HCT116 (cell line): ENCODE data around the gene DYNLRB1. TPM values are rescaled to one million over a fixed set of nuclear protein-coding genes. Genes with fewer than 3 reads are reported as not detected.

Experiments
- ATAC-seq: fragments of 200-7000 bp; cut with Tn5 transposase; 2 replicates; pipeline ENCODE4 v1.9.1; 2020; ENCODE audit warnings: mild to moderate bottlenecking, moderate library complexity
- BruUV-seq: library from RNA; stranded (reverse); fragments of 400-500 nt; replicated peaks from 2 replicates; lab custom pipeline; 2021; lab: Mats Ljungman, UMichigan
- CTCF ChIA-PET: fragments of 300-600 bp; sonication (Branson Sonifier 250); formaldehyde crosslinking; loops from one replicate; lab custom pipeline; 2021; ENCODE audit warnings: antibody characterized with exemption; lab: Charles Lee
- POLR2A ChIA-PET: fragments of 300-600, 350-600 bp; sonication (Branson Sonifier 250); formaldehyde crosslinking; loops from one replicate; lab custom pipeline; 2021; ENCODE audit warnings: antibody characterized with exemption; lab: Charles Lee
- RAD21 ChIA-PET, 2 experiments: fragments of 300-600 bp; sonication (Branson Sonifier 250); formaldehyde crosslinking; loops; one replicate each; lab custom pipeline; 2023; ENCODE audit warnings: low total read pairs in 2 of 2; ENCODE audit not compliant: uncharacterized antibody in 2 of 2, unreplicated experiment in 2 of 2, low non-redundant PET in 1 of 2; lab: Charles Lee
- DNase-seq: peaks from one replicate; pipeline ENCODE4 v3.0.0-alpha.2; 2010; ENCODE audit warnings: low read depth, low spot score
- H2AFZ ChIP-seq: fragments of 200-600 bp; shearing (Covaris generic), sonication (generic); 2 replicates; pipeline ENCODE4 v1.6.1; 2017; ENCODE audit warnings: low read depth, mixed run types, mixed read lengths, antibody characterized with exemption, low read length; ENCODE audit not compliant: poor library complexity, severe bottlenecking
- H3K27ac ChIP-seq: 2 replicates; pipeline ENCODE4 v1.5.1; 2012; ENCODE audit warnings: low read depth, low read length
- H3K27me3 ChIP-seq: fragments of 200-600 bp; sonication (generic); 2 replicates; pipeline ENCODE4 v1.6.1; 2016; ENCODE audit warnings: mixed run types, low read length, mixed read lengths; ENCODE audit not compliant: insufficient read depth
- H3K36me3 ChIP-seq, 2 experiments: fragments of 200-500 bp in 1 of 2; fragments of 200-600 bp in 1 of 2; sonication (Bioruptor generic) in 1 of 2; sonication (generic) in 1 of 2; 2 replicates each; pipeline versions ENCODE4 v1.5.1 to v1.6.1; 2014 to 2016; ENCODE audit warnings: low read length in 2 of 2, inconsistent platforms in 1 of 2, mixed read lengths in 1 of 2, mixed run types in 1 of 2; ENCODE audit not compliant: insufficient read depth in 2 of 2, control insufficient read depth in 1 of 2
- H3K4me1 ChIP-seq, 2 experiments: fragments of 200-600 bp in 1 of 2; sonication (generic) in 1 of 2; 2 replicates each; pipeline versions ENCODE4 v1.5.1 to v1.6.1; 2012 to 2017; ENCODE audit warnings: low read length in 2 of 2, inconsistent platforms in 1 of 2, mild to moderate bottlenecking in 1 of 2, mixed read lengths in 1 of 2, mixed run types in 1 of 2, moderate library complexity in 1 of 2; ENCODE audit not compliant: insufficient read depth in 2 of 2, control insufficient read depth in 1 of 2
- H3K4me2 ChIP-seq: fragments of 200-600 bp; sonication (generic); 2 replicates; pipeline ENCODE4 v1.6.1; 2017; ENCODE audit warnings: mixed run types, low read length, mixed read lengths
- H3K4me3 ChIP-seq, 2 experiments: fragments of 200-600 bp in 1 of 2; sonication (generic) in 1 of 2; replicated peaks in 1 of 2; 2 replicates each; pipeline ENCODE4 v1.5.1; 2011 to 2016; ENCODE audit warnings: low read length in 2 of 2, control low read depth in 1 of 2, low read depth in 1 of 2, mild to moderate bottlenecking in 1 of 2, mixed read lengths in 1 of 2, mixed run types in 1 of 2
- H3K79me2 ChIP-seq: fragments of 200-600 bp; sonication (generic); 2 replicates; pipeline ENCODE4 v1.6.1; 2017; ENCODE audit warnings: mild to moderate bottlenecking, mixed run types, low read length, moderate library complexity, mixed read lengths; ENCODE audit not compliant: insufficient read depth
- H3K9ac ChIP-seq: fragments of 200-600 bp; sonication (generic); 2 replicates; pipeline ENCODE4 v1.6.1; 2016; ENCODE audit warnings: low read length, mixed read lengths
- H3K9me2 ChIP-seq: fragments of 200-600 bp; sonication (generic), shearing (Covaris generic); 2 replicates; pipeline ENCODE4 v1.6.1; 2017; ENCODE audit warnings: mixed run types, mild to moderate bottlenecking, moderate library complexity; ENCODE audit not compliant: insufficient read depth
- H3K9me3 ChIP-seq, 2 experiments: fragments of 200-500 bp in 1 of 2; fragments of 200-600 bp in 1 of 2; sonication (Bioruptor generic) in 1 of 2; sonication (generic) in 1 of 2; 2 replicates each; pipeline ENCODE4 v1.6.1; 2014 to 2017; ENCODE audit warnings: low read length in 2 of 2, mixed read lengths in 2 of 2, inconsistent platforms in 1 of 2, low read depth in 1 of 2, mild to moderate bottlenecking in 1 of 2, mixed run types in 1 of 2, moderate library complexity in 1 of 2; ENCODE audit not compliant: control insufficient read depth in 1 of 2, insufficient read depth in 1 of 2
- H4K20me1 ChIP-seq: fragments of 200-600 bp; sonication (generic), shearing (Covaris generic); 2 replicates; pipeline ENCODE4 v1.6.1; 2017; ENCODE audit warnings: mixed run types, mild to moderate bottlenecking, moderate library complexity; ENCODE audit not compliant: insufficient read depth
- EZH2phosphoT487 ChIP-seq: fragments of 200-600 bp; IDR thresholded peaks from 2 replicates; pipeline ENCODE4 v1.6.1; 2018; ENCODE audit warnings: antibody characterized with exemption, borderline replicate concordance
- FOSL1 ChIP-seq: IDR thresholded peaks from 2 replicates; pipeline ENCODE4 v1.6.1; 2012; ENCODE audit warnings: low read depth
- POLR2AphosphoS5 ChIP-seq: IDR thresholded peaks from 2 replicates; pipeline ENCODE4 v1.6.1; 2011; ENCODE audit warnings: mild to moderate bottlenecking, low read depth, low read length, moderate library complexity
- SIN3A ChIP-seq: IDR thresholded peaks from 2 replicates; pipeline ENCODE4 v1.6.1; 2012; ENCODE audit warnings: low read depth
- TCF7L2 ChIP-seq: IDR thresholded peaks from 2 replicates; pipeline ENCODE4 v1.7.0; 2011; ENCODE audit warnings: borderline replicate concordance, inconsistent platforms; ENCODE audit not compliant: insufficient read depth, insufficient read length; ENCODE audit errors: extremely low read depth
- ZNF274 ChIP-seq: fragments of 200-500 bp; sonication (Bioruptor generic); IDR thresholded peaks from 2 replicates; pipeline ENCODE4 v1.6.1; 2014; ENCODE audit warnings: mild to moderate bottlenecking, low read depth, low read length, inconsistent platforms
- intact Hi-C: fragments of 100-400 bp; cut with micrococcal nuclease; formaldehyde crosslinking; loops from 2 replicates; pipeline ENCODE4 v1.10.0; 2022
- total RNA-seq: library from RNA; stranded (reverse); gene quantifications from one replicate; pipeline ENCODE4 v1.2.1, GENCODE V29; 2021; ENCODE audit not compliant: unreplicated experiment
- TF ChIP-seq, protein P1 (sequence below): IDR thresholded peaks from 2 replicates; pipeline ENCODE4 v1.6.1; 2012
- TF ChIP-seq, protein P2 (sequence below): IDR thresholded peaks from 2 replicates; pipeline ENCODE4 v1.6.1; 2011; ENCODE audit warnings: mild to moderate bottlenecking, low read length, moderate library complexity; ENCODE audit not compliant: insufficient replicate concordance; ENCODE audit errors: extremely low read depth
- TF ChIP-seq, protein P3 (sequence below), 3 experiments: fragments of 200-600 bp in 1 of 3; sonication (generic) in 1 of 3; IDR thresholded peaks in 2 of 3; conservative IDR thresholded peaks in 1 of 3; 2 replicates each; pipeline ENCODE4 v1.5.1; 2012 to 2017; ENCODE audit warnings: low read depth in 2 of 3, low read length in 2 of 3, antibody characterized with exemption in 1 of 3, borderline replicate concordance in 1 of 3, control low read depth in 1 of 3, mild to moderate bottlenecking in 1 of 3, mixed read lengths in 1 of 3, mixed run types in 1 of 3, moderate library complexity in 1 of 3; ENCODE audit not compliant: insufficient read depth in 1 of 3

Gene DYNLRB1
- total RNA-seq, 1 experiment from 2014 or later: 106 TPM

DNA sequence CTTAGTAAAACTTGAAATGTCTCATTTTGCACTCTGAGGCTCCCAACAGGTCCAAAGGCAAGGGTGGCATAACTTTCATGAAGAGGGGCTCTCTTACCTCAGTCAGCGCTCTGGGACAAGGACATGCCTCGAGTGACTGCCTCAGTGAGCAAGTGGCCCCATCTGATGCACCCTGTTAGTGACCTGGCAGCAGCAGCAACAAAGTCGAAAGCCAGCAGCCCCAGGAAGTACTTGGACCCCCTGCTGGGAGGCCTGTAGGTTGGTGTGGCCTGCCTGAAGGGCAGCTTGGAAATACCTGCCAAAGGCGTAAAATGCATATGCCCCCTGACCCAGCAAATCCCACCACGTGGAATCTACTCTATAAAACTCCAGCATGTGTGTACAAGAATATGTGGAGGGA is 55.5 kb downstream of the DYNLRB1 start:
- Histone ChIP-seq H3K79me2 (no peaks in the 10 kb centered on the region), H3K9me2 (no peaks in the 10 kb centered on the region), H3K9me3 (no peaks in the 10 kb centered on the region), H3K27me3 (no peaks in the 10 kb centered on the region), H2AFZ (no peak overlapping the region), H4K20me1 (no peaks in the 10 kb centered on the region), H3K4me2 (no peak overlapping the region), H3K4me1 (no peaks in the 10 kb centered on the region), H3K4me3 (no peak overlapping the region), H3K27ac (no peak overlapping the region), H3K36me3 (0 out of 4 replicates have a peak, but pooled peaks cover 2 to 4% of the 10 kb centered on the region in 2 experiments), H3K9ac (no peak overlapping the region)
- intact Hi-C loops: no loop called here
- ChIA-PET CTCF (no interaction called here), POLR2A (no interaction called here), RAD21 (no interaction called here)
- DNase-seq (no peak), ATAC-seq (no peak)
- no TSS peak for BruUV-seq
- TF ChIP-seq, protein P1, sequence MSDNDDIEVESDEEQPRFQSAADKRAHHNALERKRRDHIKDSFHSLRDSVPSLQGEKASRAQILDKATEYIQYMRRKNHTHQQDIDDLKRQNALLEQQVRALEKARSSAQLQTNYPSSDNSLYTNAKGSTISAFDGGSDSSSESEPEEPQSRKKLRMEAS: no peak
- no peak for TF ChIP-seq FOSL1

DNA sequence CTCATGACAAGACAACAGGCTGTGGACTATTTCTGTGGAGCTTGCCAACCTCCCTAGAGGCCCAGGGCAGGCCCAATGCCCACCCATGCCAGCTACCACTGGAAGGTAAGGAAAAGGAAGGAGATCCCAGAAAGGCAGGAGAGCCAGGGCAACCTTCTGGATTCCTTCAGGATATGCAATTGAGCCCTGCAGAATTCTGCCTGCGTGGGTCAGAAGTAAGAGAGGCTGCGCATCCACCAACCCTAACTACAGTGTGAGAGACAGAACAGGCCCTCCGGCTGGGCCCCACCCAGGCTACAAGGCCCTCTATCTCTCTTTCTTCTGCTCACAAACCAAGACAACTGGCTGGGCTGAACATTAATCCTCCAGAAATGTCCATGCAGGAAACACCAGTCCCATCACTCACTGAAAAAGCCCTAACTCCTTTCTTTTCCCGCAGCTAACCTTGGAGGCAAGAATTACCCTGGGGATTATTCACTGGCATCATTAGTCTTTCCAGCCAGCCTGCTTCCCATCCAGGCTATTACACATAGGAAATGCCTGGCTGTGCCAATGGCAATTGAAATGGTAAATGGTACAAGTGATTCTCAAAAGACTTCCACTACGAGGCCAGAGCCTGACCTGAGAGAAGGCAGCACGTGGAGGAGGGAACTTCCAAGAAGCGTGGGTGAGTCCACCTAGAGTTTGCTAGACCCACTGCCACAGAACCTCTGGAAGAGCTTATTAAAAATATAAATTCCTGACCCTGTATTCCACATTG is 57.5 kb downstream of the DYNLRB1 start:
- Histone ChIP-seq H3K9me3 (no peaks in the 10 kb centered on the region), H3K9ac (no peak overlapping the region), H3K4me2 (no peak overlapping the region), H3K27ac (no peak overlapping the region), H3K27me3 (no peaks in the 10 kb centered on the region), H3K36me3 (0 out of 4 replicates have a peak, but pooled peaks cover 2 to 4% of the 10 kb centered on the region in 2 experiments), H3K79me2 (no peaks in the 10 kb centered on the region), H3K9me2 (no peaks in the 10 kb centered on the region), H3K4me1 (no peaks in the 10 kb centered on the region), H4K20me1 (no peaks in the 10 kb centered on the region), H2AFZ (no peak overlapping the region), H3K4me3 (no peak overlapping the region)
- ATAC-seq (no peak), DNase-seq (no peak)
- ChIA-PET RAD21 (no interaction called here), CTCF (no interaction called here), POLR2A (no interaction called here)
- no TSS peak for BruUV-seq
- intact Hi-C loops: no loop called here
- TF ChIP-seq SIN3A (no peak), TCF7L2 (no peak), POLR2AphosphoS5 (no peak), EZH2phosphoT487 (no peak), ZNF274 (no peak)
- TF ChIP-seq, protein P2, sequence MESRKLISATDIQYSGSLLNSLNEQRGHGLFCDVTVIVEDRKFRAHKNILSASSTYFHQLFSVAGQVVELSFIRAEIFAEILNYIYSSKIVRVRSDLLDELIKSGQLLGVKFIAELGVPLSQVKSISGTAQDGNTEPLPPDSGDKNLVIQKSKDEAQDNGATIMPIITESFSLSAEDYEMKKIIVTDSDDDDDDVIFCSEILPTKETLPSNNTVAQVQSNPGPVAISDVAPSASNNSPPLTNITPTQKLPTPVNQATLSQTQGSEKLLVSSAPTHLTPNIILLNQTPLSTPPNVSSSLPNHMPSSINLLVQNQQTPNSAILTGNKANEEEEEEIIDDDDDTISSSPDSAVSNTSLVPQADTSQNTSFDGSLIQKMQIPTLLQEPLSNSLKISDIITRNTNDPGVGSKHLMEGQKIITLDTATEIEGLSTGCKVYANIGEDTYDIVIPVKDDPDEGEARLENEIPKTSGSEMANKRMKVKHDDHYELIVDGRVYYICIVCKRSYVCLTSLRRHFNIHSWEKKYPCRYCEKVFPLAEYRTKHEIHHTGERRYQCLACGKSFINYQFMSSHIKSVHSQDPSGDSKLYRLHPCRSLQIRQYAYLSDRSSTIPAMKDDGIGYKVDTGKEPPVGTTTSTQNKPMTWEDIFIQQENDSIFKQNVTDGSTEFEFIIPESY: no peak
- TF ChIP-seq, protein P3, sequence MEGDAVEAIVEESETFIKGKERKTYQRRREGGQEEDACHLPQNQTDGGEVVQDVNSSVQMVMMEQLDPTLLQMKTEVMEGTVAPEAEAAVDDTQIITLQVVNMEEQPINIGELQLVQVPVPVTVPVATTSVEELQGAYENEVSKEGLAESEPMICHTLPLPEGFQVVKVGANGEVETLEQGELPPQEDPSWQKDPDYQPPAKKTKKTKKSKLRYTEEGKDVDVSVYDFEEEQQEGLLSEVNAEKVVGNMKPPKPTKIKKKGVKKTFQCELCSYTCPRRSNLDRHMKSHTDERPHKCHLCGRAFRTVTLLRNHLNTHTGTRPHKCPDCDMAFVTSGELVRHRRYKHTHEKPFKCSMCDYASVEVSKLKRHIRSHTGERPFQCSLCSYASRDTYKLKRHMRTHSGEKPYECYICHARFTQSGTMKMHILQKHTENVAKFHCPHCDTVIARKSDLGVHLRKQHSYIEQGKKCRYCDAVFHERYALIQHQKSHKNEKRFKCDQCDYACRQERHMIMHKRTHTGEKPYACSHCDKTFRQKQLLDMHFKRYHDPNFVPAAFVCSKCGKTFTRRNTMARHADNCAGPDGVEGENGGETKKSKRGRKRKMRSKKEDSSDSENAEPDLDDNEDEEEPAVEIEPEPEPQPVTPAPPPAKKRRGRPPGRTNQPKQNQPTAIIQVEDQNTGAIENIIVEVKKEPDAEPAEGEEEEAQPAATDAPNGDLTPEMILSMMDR (IDR thresholded peaks at IDR 0.05 in 2 of 3, conservative IDR thresholded peaks at IDR 0.05 in 1 of 3; ENCODE audit: borderline replicate concordance in 1 of 3, insufficient read depth in 1 of 3, low read depth in 2 of 3, low read length in 2 of 3): no peak
